HG03565 (cell line): ENCODE results near the gene OPN4.

Experiments
- ATAC-seq: cut with Tn5 transposase; IDR thresholded peaks from one replicate; pipeline ENCODE4 v1.9.1; 2021; ENCODE audit warnings: mild to moderate bottlenecking, moderate library complexity; ENCODE audit not compliant: unreplicated experiment

The OPN4 gene

DNA sequence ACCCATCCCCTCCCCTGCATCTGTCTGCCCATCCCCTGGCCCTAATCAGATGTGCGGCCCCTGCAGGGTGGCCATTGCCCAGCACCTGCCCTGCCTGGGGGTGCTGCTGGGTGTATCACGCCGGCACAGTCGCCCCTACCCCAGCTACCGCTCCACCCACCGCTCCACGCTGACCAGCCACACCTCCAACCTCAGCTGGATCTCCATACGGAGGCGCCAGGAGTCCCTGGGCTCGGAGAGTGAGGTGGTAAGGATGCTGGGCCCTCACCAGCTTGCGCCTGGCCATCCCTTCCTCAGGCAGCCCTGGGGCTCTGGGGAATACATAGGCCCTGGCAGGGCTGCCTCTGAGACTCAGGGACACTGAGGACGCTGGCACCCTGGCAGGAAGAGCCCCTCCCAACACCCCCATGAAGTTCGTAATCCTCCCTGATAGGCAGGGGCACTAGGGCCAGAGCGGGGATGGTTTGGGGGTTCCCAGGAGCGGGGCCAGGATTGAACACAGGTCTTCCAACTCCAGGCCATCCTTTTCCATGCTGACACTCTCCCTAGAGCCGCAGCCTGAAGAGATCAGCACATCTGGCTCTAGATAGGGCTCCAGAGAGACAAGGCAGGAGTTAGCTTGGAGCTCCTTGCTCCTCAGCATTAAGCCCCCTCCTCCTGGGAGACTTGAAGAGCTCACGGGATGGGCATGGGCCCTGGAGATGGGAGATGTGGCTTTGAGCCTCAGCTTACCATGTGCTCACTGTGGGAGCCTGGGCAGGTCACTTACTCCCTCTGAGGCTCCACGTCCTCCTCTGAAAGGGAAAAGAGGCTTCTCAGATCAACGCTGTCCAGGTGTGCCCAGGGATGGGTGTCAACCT lies 8.1 kb downstream of the OPN4 start:
- no peak for ATAC-seq

DNA sequence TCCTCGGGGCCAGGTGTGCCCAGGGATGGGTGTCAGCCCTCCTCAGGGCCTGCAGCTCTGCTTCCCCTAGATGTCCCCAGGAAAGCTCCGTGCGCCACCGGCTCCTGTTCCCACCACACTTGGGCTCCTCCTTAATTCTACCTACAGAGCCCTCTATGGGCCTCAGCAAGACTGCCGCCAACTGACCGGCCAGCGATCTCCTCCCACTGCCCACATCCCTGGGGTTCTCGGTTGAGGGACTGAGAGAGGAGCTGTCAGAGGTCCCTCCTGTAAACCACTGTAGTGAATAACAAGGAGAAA lies 8.6 kb downstream of the OPN4 start:
- ATAC-seq: no peak

- no peak for ATAC-seq
Measured at GRCh38 chr10:86663576-86664339, 9.4 kb downstream of the OPN4 start.

- ATAC-seq: no peak
Measured at GRCh38 chr10:86664341-86665217, 10.2 kb downstream of the OPN4 start.

DNA sequence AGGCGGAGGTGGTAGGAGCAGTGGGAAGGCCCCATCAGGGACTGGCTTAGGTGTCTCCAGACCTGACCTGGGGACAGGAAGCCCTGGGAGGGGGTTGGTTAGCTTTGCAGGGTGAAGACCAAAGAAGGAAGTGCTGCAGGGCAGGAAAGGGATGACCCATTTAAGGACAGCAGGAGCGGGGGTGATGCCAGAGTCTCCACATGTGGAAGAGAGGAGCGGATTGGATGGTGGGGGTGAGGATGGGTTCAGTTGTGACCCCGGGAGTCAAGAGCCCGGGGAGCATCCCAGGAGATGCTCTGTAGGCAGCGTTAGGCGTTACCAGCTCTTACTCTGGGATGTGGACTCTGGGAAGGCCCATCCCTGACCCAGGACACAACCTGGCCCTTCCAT lies 10.9 kb downstream of the OPN4 start:
- no peak for ATAC-seq

DNA sequence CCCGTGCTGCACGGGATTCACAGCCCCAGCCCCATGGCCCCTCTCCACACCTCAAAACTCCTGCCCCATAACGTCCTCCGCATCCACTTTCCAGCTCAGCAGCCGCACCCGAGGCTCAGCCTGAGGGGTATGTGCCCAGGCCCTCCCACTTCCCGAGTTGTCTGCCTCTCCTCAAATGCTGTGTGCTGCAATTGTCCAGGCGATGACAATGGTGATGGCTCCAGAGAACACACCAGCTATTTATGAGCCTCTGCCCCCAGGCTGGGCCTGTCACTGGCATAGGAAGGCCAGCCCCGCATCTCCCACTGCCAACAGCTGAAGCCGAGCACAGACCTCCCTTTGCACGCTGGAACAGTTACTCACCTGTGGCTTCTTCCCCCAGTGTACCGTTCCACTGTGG lies 11.5 kb downstream of the OPN4 start:
- no peak for ATAC-seq

GRCh38 chr10:86666538-86666937 lies 12.2 kb downstream of the OPN4 start:
- ATAC-seq: no peak

- ATAC-seq: no peak
Measured at GRCh38 chr10:86667421-86668181, 13.3 kb downstream of the OPN4 start.

DNA sequence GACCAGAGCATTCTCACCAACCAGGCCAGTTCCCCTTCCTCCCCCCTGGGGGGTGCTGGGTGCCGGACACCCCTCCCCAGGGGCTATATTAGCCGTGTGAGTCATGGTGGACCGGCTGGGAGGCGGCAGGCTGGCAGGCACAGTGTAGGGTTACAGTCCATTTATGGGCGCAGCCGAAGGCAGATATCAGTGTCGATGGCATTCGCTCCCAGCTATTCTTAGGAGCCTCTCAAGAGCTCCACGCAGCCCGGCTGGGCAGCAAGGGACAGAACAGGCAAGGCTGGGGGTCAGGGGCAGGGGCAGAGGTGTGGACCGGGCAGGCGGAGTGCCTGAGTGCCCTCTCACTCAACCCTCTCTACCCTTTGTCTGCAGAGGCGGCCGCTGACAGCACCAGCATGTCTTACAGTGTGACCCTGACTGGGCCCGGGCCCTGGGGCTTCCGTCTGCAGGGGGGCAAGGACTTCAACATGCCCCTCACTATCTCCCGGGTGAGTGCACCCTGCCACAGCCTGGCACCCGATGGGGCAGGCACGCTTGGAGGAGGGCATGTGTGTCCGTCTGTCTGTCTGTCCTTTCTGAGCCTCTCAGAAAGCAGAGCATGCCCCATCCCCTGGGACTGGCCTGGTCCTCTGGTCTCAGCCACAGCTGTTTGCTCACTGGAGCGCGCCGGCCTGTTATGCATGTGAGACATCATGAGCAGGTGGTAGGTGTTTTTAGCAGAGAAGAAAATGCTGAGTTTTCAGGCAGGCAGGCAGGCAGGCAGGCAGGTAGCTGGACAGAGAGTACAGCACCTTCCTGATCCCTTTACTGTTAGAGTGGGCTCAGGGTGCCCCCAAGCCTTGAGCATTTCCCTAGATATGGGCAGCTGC lies 14.2 kb downstream of the OPN4 start, which contains the start of gene LDB3:
Gene LDB3, plus strand, starts transcription at position 215 of the 869 bp plus-strand sequence. Its CDS starts 181 bp downstream, at position 396.
- peak; percentile 41 for ATAC-seq

- no peak for ATAC-seq
Measured at GRCh38 chr10:86670290-86670811, 16.0 kb downstream of the OPN4 start.

- no peak for ATAC-seq
Measured at GRCh38 chr10:86670876-86671275, 16.5 kb downstream of the OPN4 start.

- no peak for ATAC-seq
Measured at GRCh38 chr10:86671419-86671818, 17.1 kb downstream of the OPN4 start.

GRCh38 chr10:86671985-86672710 lies 17.8 kb downstream of the OPN4 start:
- ATAC-seq: no peak

DNA sequence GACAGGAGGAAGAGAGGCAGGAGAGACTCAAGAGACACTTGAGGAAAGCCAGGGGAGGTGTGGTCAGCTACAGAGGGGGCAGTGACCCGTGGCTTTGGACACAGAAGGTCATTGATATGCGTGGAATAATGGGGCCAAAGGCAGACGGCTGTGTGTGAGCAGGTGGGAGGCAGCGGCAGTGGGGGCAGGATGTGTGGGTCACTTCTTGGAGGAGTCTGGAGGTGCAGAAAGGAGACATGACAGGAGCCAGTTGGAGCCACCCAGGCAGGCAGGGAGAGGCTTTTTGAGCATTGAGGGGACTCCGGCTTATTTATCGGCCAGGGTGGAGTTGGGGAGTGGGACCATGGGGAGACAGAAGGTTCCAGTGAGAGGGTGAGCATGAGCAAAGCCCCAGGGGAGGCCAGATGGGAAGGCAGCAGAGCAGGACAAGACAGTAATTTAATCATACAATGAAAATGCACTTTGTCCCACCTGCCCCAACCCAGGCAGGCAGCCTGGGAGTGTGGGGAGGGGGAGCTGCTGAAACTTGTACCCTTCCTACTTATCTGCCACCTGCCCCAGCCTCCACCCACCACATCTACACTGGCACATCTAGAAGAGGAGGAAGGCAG lies 19.0 kb downstream of the OPN4 start:
- no peak for ATAC-seq

GRCh38 chr10:86673827-86674581 lies 19.7 kb downstream of the OPN4 start:
- no peak for ATAC-seq

GRCh38 chr10:86674912-86675311 lies 20.6 kb downstream of the OPN4 start:
- ATAC-seq: no peak

DNA sequence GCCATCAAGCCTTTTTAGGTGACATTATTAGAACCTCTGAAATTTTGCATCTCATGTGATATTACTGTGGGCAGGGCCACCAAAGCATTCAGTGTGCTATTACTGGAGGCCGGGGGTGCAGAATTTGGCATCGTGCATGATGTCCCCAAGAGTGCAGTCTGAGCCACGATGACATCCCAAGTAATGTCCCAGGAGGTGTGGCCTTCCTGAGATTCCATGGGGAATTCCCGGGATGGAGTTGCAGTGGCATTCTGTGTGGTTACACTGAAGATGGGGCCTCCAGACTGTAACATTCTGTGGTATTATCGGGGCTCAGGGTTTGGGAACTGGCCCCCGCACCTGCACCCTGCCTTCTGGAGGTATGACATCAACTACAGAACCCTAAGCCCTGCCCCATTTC lies 23.0 kb downstream of the OPN4 start:
- ATAC-seq: no peak
